B cell (primary cell): Measurements from ENCODE around the gene BRD1. TPM values are rescaled to one million over a fixed set of nuclear protein-coding genes. Genes with fewer than 3 reads are reported as not detected.

Experiments used
- ATAC-seq: fragments of 200-7000 bp; cut with Tn5 transposase; one replicate; pipeline ENCODE4 v1.10.0; 2021; ENCODE audit warnings: low read depth, mild to moderate bottlenecking, moderate number of reproducible peaks, moderate library complexity
- CTCF ChIA-PET: fragments of 350-600 bp; sonication (Branson Sonifier 250); formaldehyde crosslinking; loops from one replicate; lab custom pipeline; 2021; ENCODE audit warnings: antibody characterized with exemption, inconsistent platforms; lab: Charles Lee
- POLR2A ChIA-PET: fragments of 350-600 bp; sonication (Branson Sonifier 250); formaldehyde crosslinking; loops from one replicate; lab custom pipeline; 2021; ENCODE audit warnings: antibody characterized with exemption; lab: Charles Lee
- DNase-seq: peaks from one replicate; pipeline ENCODE4 v3.0.0; 2013
- H2AFZ ChIP-seq: 2 replicates; pipeline ENCODE4 v1.6.1; 2012; ENCODE audit warnings: mild to moderate bottlenecking, low read depth, low read length; ENCODE audit not compliant: insufficient read depth, poor library complexity, severe bottlenecking
- H3K27ac ChIP-seq, 2 donors: 1 replicate in 1 of 2; 2 replicates in 1 of 2; pipeline ENCODE4 v1.5.1; 2012 to 2013; ENCODE audit warnings: low read length in 2 of 2, mild to moderate bottlenecking in 2 of 2, moderate library complexity in 1 of 2
- H3K27me3 ChIP-seq, 4 experiments: fragments of 200-600 bp in 1 of 4; sonication (generic) in 1 of 4; replicated peaks in 1 of 4; 1 replicate in 2 of 4; 2 replicates in 2 of 4; pipeline versions ENCODE4 v1.6.1 to v1.7.0; 2013 to 2016; ENCODE audit warnings: low read length in 3 of 4, mild to moderate bottlenecking in 2 of 4, mixed read lengths in 1 of 4, moderate library complexity in 1 of 4; ENCODE audit not compliant: insufficient read depth in 4 of 4, control insufficient read depth in 3 of 4; ENCODE audit errors: control extremely low read depth in 1 of 4
- H3K36me3 ChIP-seq, 2 experiments: replicated peaks in 1 of 2; 1 replicate in 1 of 2; 2 replicates in 1 of 2; pipeline versions ENCODE4 v1.6.1 to v1.7.1; 2013; ENCODE audit warnings: low read length in 1 of 2; ENCODE audit not compliant: insufficient read depth in 2 of 2, control insufficient read depth in 1 of 2; ENCODE audit errors: control extremely low read depth in 1 of 2, extremely low read depth in 1 of 2
- H3K4me1 ChIP-seq, 2 donors: fragments of 200-600 bp in 1 of 2; sonication (generic) in 1 of 2; 1 replicate in 1 of 2; 2 replicates in 1 of 2; pipeline versions ENCODE4 v1.5.1 to v1.6.1; 2013 to 2017; ENCODE audit warnings: low read length in 2 of 2; ENCODE audit not compliant: control insufficient read depth in 2 of 2, insufficient read depth in 2 of 2
- H3K4me2 ChIP-seq: replicated peaks from 2 replicates; pipeline ENCODE3; 2012; ENCODE audit warnings: mild to moderate bottlenecking, low read depth, low read length; ENCODE audit not compliant: poor library complexity, severe bottlenecking
- H3K4me3 ChIP-seq, 5 experiments: fragments of 200-600 bp in 1 of 5; sonication (generic) in 1 of 5; 1 replicate in 3 of 5; 2 replicates in 2 of 5; pipeline versions ENCODE4 v1.5.1 to v1.7.0; 2011 to 2016; ENCODE audit warnings: low read length in 4 of 5, mild to moderate bottlenecking in 4 of 5, low read depth in 2 of 5, control low read depth in 1 of 5, moderate library complexity in 1 of 5; ENCODE audit not compliant: insufficient read depth in 1 of 5; ENCODE audit errors: control extremely low read depth in 1 of 5, extremely low read depth in 1 of 5
- H3K79me2 ChIP-seq: fragments of 200-600 bp; sonication (generic); one replicate; pipeline ENCODE4 v1.6.0; 2016; ENCODE audit warnings: low read length; ENCODE audit not compliant: control insufficient read depth, insufficient read depth
- H3K9ac ChIP-seq: fragments of 200-600 bp; sonication (generic); 2 replicates; pipeline ENCODE4 v1.6.1; 2017; ENCODE audit warnings: mild to moderate bottlenecking, low read length, moderate library complexity
- H3K9me3 ChIP-seq, 3 donors: one replicate each; pipeline versions ENCODE4 v1.6.1 to v1.7.1; 2013; ENCODE audit warnings: low read length in 2 of 3; ENCODE audit not compliant: control insufficient read depth in 2 of 3, insufficient read depth in 1 of 3; ENCODE audit errors: control extremely low read depth in 1 of 3
- H4K20me1 ChIP-seq: 2 replicates; pipeline ENCODE4 v1.6.0; 2012; ENCODE audit warnings: mild to moderate bottlenecking, low read length; ENCODE audit not compliant: insufficient read depth, control insufficient read depth, poor library complexity, severe bottlenecking
- H3K27ac Mint-ChIP-seq: one replicate; pipeline ENCODE4 v1.8.0; 2021; ENCODE audit warnings: mixed read lengths
- H3K27me3 Mint-ChIP-seq: one replicate; pipeline ENCODE4 v1.8.0; 2021; ENCODE audit warnings: mixed read lengths
- H3K4me1 Mint-ChIP-seq: one replicate; pipeline ENCODE4 v1.8.0; 2021; ENCODE audit warnings: mixed read lengths
- H3K4me3 Mint-ChIP-seq: one replicate; pipeline ENCODE4 v1.8.0; 2021; ENCODE audit warnings: mixed read lengths
- H3K9me3 Mint-ChIP-seq: one replicate; pipeline ENCODE4 v1.8.0; 2022; ENCODE audit warnings: mixed read lengths; ENCODE audit not compliant: insufficient read depth
- EZH2 ChIP-seq: IDR thresholded peaks from 2 replicates; pipeline ENCODE4 v1.6.1; 2012; ENCODE audit warnings: borderline replicate concordance, low read depth, mild to moderate bottlenecking, moderate library complexity, low read length; ENCODE audit not compliant: insufficient read depth, poor library complexity, severe bottlenecking
- WGBS: methylation state at CpG from one replicate; pipeline ENCODE4 v1.1.5; 2013; ENCODE audit warnings: missing lambda C conversion rate; ENCODE audit not compliant: insufficient coverage; 5-methylcytosine and 5-hydroxymethylcytosine counted together
- intact Hi-C: fragments of 100-400 bp; cut with micrococcal nuclease; formaldehyde crosslinking; loops from one replicate; pipeline ENCODE4 v1.10.0; 2022
- polyA plus RNA-seq: library from polyadenylated mRNA; depleted of rRNA; stranded (reverse); fragments of >200 nt; gene quantifications from 2 replicates; pipeline ENCODE4 v1.2.3, GENCODE V29; 2012
- total RNA-seq, 2 donors: library from RNA; stranded (reverse); fragments of 120-200 nt in 1 of 2; gene quantifications; 1 replicate in 1 of 2; 2 replicates in 1 of 2; pipeline versions ENCODE4 v1.2.3 to v1.2.4, GENCODE V29; 2013 to 2022
- TF ChIP-seq, protein P1 (sequence below): fragments of 200-600 bp; IDR thresholded peaks from one replicate; pipeline ENCODE4 v1.8.0; 2022; ENCODE audit warnings: antibody characterized with exemption, mild to moderate bottlenecking

The BRD1 gene
- total and polyA plus RNA-seq, 2 donors (not counting 1 experiment from before 2014, with no cell fraction given), result 16.9 to 73.3 TPM

DNA sequence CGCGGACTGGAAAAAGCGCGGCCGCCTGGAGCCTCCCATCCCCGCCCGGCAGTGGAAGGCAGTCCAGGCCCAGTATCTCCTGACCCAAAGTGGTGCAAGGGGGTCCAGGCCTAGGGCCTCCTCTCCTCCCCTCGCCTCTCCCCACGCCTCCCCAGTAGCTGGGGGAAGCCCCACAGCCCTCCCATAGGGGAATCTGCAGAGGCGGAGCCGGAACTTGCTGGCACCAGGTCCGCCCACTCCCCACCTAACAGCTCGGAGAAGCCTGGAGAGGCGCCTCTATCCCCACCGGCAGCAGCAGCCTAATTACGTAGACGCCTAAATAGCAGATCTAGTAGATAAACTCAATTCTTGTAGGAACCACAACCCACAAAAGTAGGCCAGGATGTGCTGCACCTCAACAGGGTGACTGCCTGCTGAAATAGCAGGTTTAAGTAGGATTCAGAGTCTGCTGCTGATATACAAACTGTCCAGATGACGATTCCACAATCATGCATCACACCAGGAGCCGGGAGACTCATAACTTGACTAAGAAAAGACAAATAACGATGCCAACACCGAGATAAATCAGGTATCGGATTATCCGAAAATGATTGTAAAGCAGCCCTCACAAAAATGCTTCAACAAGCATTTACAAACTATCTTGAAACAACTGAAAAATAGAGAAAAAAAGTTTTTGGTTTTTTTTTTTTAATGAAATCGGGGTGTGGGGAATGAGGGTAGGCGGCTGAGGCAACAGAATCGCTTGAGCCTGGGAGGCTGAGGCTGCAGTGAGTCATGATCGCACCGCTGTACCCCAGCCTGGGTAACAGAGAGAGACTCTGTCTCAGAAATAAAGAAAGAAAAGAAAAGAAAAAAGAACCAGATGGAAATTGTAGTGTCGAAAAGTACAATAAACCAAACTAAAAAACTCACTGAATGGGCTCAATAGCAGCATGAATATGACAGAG lies 11.4 kb upstream of the BRD1 start:
- Mint-ChIP-seq H3K27ac (peak overlapping the region; percentile 61), H3K9me3 (no peaks in the 10 kb centered on the region), H3K27me3 (peaks cover 4% of the 10 kb centered on the region), H3K4me1 (peaks cover 11% of the 10 kb centered on the region), H3K4me3 (peak overlapping the region; percentile 74)
- Histone ChIP-seq H3K79me2 (no peaks in the 10 kb centered on the region), H2AFZ (peak overlapping the region; percentile 65), H3K27me3 (peaks cover 0 to 4% (median 0%) of the 10 kb centered on the region in 4 experiments), H3K27ac (peak overlapping the region; percentile 43 to 51), H3K9ac (peak overlapping the region; percentile 53), H3K4me2 (peak overlapping the region; percentile 82), H4K20me1 (no peaks in the 10 kb centered on the region), H3K4me1 (peaks cover 3 to 9% of the 10 kb centered on the region in 2 donors), H3K9me3 (peaks cover 0 to 3% (median 0%) of the 10 kb centered on the region in 3 donors), H3K4me3 (peak overlapping the region in 4 of 5 experiments; percentile 41 to 52 (median 48)), H3K36me3 (no peaks in the 10 kb centered on the region)
- no peak for TF ChIP-seq EZH2
- TF ChIP-seq, protein P1, sequence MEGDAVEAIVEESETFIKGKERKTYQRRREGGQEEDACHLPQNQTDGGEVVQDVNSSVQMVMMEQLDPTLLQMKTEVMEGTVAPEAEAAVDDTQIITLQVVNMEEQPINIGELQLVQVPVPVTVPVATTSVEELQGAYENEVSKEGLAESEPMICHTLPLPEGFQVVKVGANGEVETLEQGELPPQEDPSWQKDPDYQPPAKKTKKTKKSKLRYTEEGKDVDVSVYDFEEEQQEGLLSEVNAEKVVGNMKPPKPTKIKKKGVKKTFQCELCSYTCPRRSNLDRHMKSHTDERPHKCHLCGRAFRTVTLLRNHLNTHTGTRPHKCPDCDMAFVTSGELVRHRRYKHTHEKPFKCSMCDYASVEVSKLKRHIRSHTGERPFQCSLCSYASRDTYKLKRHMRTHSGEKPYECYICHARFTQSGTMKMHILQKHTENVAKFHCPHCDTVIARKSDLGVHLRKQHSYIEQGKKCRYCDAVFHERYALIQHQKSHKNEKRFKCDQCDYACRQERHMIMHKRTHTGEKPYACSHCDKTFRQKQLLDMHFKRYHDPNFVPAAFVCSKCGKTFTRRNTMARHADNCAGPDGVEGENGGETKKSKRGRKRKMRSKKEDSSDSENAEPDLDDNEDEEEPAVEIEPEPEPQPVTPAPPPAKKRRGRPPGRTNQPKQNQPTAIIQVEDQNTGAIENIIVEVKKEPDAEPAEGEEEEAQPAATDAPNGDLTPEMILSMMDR, result no peak
- peak; percentile 97 for ATAC-seq
- POLR2A ChIA-PET, result interaction anchor here (0.7 to 1.4 kb wide), 2 partner anchors 9 to 202 kb away, joined by 3 to 7 read pairs; no protein-coding TSS in a partner anchor
- DNase-seq, result peak; percentile 65
- 24% methylated on average over 24 of the region's 29 CpGs for WGBS
- intact Hi-C loops, result loop anchor here (1.0 kb wide), 1 partner anchor 14 kb away; the partner anchor contains the start of gene ZBED4
- CTCF ChIA-PET, result no interaction called here
